ENCODE results near the gene ITGB1BP2.
"Not testable (repeated sequence)": the region's sequence is repeated elsewhere in the genome, so short reads cannot be mapped to it uniquely, and the experiment has no call there.

ITGB1BP2 gene

GRCh38 chrX:71301195-71301924 lies at the start of gene ITGB1BP2:
ITGB1BP2 (plus strand) TSS chrX:71301750; CDS start chrX:71301807, 57 bp downstream.
- DNase-seq (ENCODE audit: low read depth in 2 of 2), result no peak

- no peak for DNase-seq (ENCODE audit: low read depth in 2 of 2)
Measured at GRCh38 chrX:71252221-71252620, 49.3 kb upstream of the ITGB1BP2 start.

- no peak for DNase-seq (ENCODE audit: low read depth in 2 of 2)
Measured at GRCh38 chrX:71253253-71254091, 48.1 kb upstream of the ITGB1BP2 start.

GRCh38 chrX:71254092-71254963 lies 47.2 kb upstream of the ITGB1BP2 start, which contains the start of gene ZMYM3:
ZMYM3 (minus strand) TSS chrX:71254140; CDS start chrX:71253255, 885 bp downstream.
- peak; percentile 48 to 60 for DNase-seq (ENCODE audit: low read depth in 2 of 2)

GRCh38 chrX:71256051-71256450 lies 45.5 kb upstream of the ITGB1BP2 start:
- DNase-seq (ENCODE audit: low read depth in 2 of 2), result no peak

- DNase-seq (ENCODE audit: low read depth in 2 of 2), result no peak
Measured at GRCh38 chrX:71256856-71257255, 44.7 kb upstream of the ITGB1BP2 start.

GRCh38 chrX:71268624-71269023 lies 32.9 kb upstream of the ITGB1BP2 start:
- not testable (repeated sequence) for DNase-seq (ENCODE audit: low read depth in 2 of 2)

GRCh38 chrX:71269801-71270395 lies 31.7 kb upstream of the ITGB1BP2 start:
- DNase-seq (ENCODE audit: low read depth in 2 of 2), result no peak

- not testable (repeated sequence) for DNase-seq (ENCODE audit: low read depth in 2 of 2)
Measured at GRCh38 chrX:71272313-71272712, 29.2 kb upstream of the ITGB1BP2 start.

GRCh38 chrX:71281300-71281699 lies 20.2 kb upstream of the ITGB1BP2 start:
- DNase-seq (ENCODE audit: low read depth in 2 of 2), result not testable (repeated sequence)

GRCh38 chrX:71282514-71283402 lies 18.8 kb upstream of the ITGB1BP2 start:
- DNase-seq (ENCODE audit: low read depth in 2 of 2), result peak in 1 of 2 donors; percentile 19

GRCh38 chrX:71283403-71284143 lies 18.0 kb upstream of the ITGB1BP2 start, which contains the start of gene NONO:
NONO (plus strand) TSS chrX:71283635; CDS start chrX:71290638, 7,003 bp downstream.
- peak; percentile 50 to 75 for DNase-seq (ENCODE audit: low read depth in 2 of 2)

- no peak for DNase-seq (ENCODE audit: low read depth in 2 of 2)
Measured at GRCh38 chrX:71285929-71286328, 15.6 kb upstream of the ITGB1BP2 start.

- DNase-seq (ENCODE audit: low read depth in 2 of 2), result no peak
Measured at GRCh38 chrX:71291381-71291780, 10.2 kb upstream of the ITGB1BP2 start.

- no peak for DNase-seq (ENCODE audit: low read depth in 2 of 2)
Measured at GRCh38 chrX:71292669-71293365, 8.7 kb upstream of the ITGB1BP2 start.

- no peak for DNase-seq (ENCODE audit: low read depth in 2 of 2)
Measured at GRCh38 chrX:71296806-71297205, 4.7 kb upstream of the ITGB1BP2 start.

GRCh38 chrX:71298119-71298518 lies 3.4 kb upstream of the ITGB1BP2 start:
- DNase-seq (ENCODE audit: low read depth in 2 of 2), result no peak

- DNase-seq (ENCODE audit: low read depth in 2 of 2), result not testable (repeated sequence)
Measured at GRCh38 chrX:71300064-71300463, 1.5 kb upstream of the ITGB1BP2 start.

GRCh38 chrX:71300495-71300894 lies 1.1 kb upstream of the ITGB1BP2 start:
- not testable (repeated sequence) for DNase-seq (ENCODE audit: low read depth in 2 of 2)

All from stimulated activated CD8-positive, alpha-beta memory T cell treated with anti-CD3 and anti-CD28 coated beads, Interleukin-15, amount 100 ng/mL, for 4 hours (primary cell).